C4-2B (cell line): ENCODE measurements around the gene NEGR1.

Experiments
- H3K27ac ChIP-seq: fragments of 450-650 bp; 2 replicates; pipeline ENCODE4 v1.5.1; 2017
- CTCF ChIP-seq: fragments of 450-650 bp; conservative IDR thresholded peaks from 2 replicates; pipeline ENCODE4 v1.5.1; 2017; ENCODE audit warnings: mild to moderate bottlenecking
- ZFX ChIP-seq: fragments of 450-650 bp; IDR thresholded peaks from 2 replicates; pipeline ENCODE4 v1.6.1; 2017

Gene NEGR1

DNA sequence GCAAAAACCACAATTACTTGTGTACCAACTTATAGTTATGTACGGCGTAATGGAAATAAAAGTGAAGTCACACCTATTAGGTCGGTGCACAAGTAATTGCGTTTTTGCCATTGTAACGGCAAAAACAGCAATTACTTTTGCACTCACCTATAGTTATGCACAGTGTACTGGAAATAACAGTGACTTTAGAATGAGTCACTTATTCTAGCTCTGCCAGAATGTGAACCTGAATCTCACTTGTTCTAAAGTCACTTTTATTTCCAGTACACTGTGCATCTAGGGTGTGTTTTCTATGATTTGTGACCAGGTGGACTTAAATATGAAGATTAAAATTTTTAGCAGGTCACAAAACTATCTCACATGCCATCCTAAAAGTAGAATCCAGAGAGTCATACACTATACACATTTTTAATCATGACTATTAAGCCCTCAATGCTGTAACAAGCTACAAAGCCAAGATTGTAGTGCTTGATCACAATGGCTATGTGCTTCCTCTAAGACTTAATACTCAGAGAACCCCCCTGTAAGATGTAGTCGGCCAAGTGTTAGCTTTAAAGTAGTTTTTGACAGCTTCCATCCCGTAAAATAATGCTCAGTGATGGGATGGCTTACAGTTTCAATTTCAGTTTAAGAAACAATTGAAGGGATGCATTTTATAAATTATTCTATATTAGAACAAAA lies 218.8 kb downstream of the NEGR1 start:
- H3K27ac ChIP-seq, result no peak overlapping the region
- TF ChIP-seq CTCF, result no peak
- TF ChIP-seq ZFX, result no peak

GRCh38 chr1:72062584-72062983 lies 219.8 kb downstream of the NEGR1 start:
- H3K27ac ChIP-seq, result no peak overlapping the region

DNA sequence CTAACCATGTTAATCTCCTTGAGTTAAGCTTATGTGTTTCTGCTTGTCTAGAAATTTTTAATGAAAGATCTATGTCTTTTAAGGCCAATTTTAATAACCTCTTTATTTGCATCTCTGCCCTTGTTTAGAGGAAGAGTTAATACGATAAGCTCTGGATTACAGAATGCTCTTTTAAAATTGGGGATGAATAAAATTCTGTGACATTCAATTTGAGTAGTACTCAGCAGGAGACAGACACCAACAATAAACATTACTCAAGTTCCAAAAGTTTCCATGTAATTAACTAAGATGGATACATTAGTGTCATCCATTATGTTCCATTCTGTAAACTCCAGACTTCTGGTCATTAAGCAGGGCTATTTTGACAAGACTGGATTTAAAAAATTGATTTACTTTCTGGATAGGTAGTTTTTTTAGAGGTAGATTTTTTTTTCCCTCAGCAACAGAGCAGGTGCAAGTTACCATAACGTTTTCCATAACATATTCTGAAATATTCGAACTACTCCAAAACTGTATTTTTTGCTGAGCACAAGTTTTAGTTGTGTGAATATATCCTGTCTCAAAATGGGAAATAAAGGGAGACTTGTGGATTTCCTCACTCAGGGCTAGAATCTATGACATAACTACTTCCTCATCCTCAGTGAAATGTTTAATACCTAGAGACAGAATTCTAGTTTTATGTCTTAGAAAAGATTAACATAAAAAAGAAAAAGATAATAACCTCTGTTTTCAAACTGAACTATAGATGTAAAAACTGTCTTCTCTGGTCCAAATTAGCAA lies 221.7 kb downstream of the NEGR1 start:
- no peak overlapping the region for H3K27ac ChIP-seq
- TF ChIP-seq CTCF (no peak), ZFX (no peak)

More at GRCh38 chr1:72062584-72062983, 219.8 kb downstream of the NEGR1 start:
- no peak for TF ChIP-seq ZFX
- no peak for TF ChIP-seq CTCF

- no peak overlapping the region for H3K27ac ChIP-seq
- TF ChIP-seq CTCF (no peak), ZFX (no peak)
These were observed 225.8 kb downstream of the NEGR1 start for GRCh38 chr1:72056516-72056915.

GRCh38 chr1:72051538-72051937 lies 230.8 kb downstream of the NEGR1 start:
- no peak overlapping the region for H3K27ac ChIP-seq
- no peak for TF ChIP-seq ZFX
- TF ChIP-seq CTCF, result no peak

DNA sequence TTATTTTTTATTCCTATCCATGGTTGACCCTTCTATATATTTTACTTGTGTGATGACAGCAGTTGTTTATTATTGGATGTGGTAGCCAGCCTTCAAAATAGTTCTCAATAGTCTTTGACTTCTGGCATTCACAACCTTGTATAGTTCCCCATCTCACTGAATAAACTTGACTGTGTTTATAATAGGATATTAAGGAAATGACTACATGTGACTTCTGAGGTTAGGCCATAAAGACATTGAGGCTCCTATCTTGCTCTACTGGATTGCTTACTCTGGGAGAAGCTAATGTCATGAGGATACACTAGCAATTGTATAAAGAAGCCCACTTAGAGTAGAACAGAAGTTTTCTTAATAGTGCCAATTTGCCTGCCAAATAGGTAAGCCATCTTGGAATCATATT lies 231.8 kb downstream of the NEGR1 start:
- no peak overlapping the region for H3K27ac ChIP-seq
- TF ChIP-seq CTCF (no peak), ZFX (no peak)

- TF ChIP-seq ZFX (no peak), CTCF (peak; percentile 82)
- no peak overlapping the region for H3K27ac ChIP-seq
These were observed 244.5 kb downstream of the NEGR1 start for GRCh38 chr1:72037745-72038343.
